Renal cortical epithelial cell (primary cell): ENCODE results near the gene FOXD4L3. TPM values are rescaled to one million over a fixed set of nuclear protein-coding genes. Genes with fewer than 3 reads are reported as not detected.
"Not testable (repeated sequence)": the region's sequence is repeated elsewhere in the genome, so short reads cannot be mapped to it uniquely, and the experiment has no call there.

ENCODE experiments used
- DNase-seq: peaks from one replicate; pipeline ENCODE4 v3.0.0-alpha.2; 2011; ENCODE audit warnings: low read depth
- total RNA-seq: library from RNA; depleted of rRNA; stranded (reverse); fragments of >200 nt; gene quantifications from 2 replicates; pipeline ENCODE4 v1.2.3, GENCODE V29; 2014

FOXD4L3 gene
- total RNA-seq, 1 donor from 2014 or later, result not detected

DNA sequence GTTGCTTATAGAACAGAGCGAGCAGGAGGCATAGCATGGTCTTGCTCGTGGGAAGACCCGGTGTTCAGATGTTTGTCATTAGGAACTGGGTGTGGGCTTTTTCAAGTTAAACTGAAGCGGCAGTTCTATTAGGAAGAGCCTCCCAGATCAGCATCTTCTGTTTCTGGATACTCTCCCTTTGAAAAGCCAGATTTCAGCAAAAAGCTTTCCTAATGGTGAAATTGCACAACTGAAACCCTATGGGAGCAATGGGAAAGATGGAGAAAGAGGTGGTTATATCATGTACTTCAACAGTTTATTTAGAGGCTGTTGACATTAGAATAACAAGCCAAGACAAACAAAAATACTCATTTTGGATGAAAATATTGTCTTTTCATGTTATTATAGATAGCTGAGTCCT lies 41.3 kb downstream of the FOXD4L3 start:
- DNase-seq, result not testable (repeated sequence)

DNA sequence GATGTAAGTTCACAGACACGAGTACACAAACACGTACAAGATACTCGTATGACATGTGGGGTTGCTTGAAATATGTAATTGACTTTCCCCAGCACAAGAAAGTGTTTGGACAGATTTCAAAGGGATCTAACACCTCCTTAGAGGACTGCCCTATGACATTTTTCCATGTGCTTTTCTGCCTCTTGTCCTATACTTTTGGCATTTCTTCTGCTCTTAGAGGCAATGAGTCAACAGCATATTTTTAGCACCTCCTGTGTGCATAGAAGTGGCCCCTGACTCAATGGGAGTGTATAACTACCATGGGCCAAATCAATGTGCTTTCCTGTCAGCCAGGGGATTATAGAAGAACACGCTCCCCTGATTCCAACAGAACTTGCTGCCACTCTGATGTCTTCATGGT lies 49.0 kb downstream of the FOXD4L3 start:
- not testable (repeated sequence) for DNase-seq

Other genes starting within 250 kb of the FOXD4L3 start
- gene ZNG1C, start 60.9 kb upstream of the FOXD4L3 start, total RNA-seq, result 18.4 and 39.4 TPM in 2 replicates
- 0.55 and 1.0 TPM in 2 replicates for gene PGM5, start 53.7 kb downstream of the FOXD4L3 start, total RNA-seq
- gene TMEM252, start 238.0 kb downstream of the FOXD4L3 start, total RNA-seq, result 0.20 TPM in 1 of 2 replicates, not detected in the other